Glutamatergic neuron (in vitro differentiated cells): ENCODE results near the gene NHS. TPM values are rescaled to one million over a fixed set of nuclear protein-coding genes. Genes with fewer than 3 reads are reported as not detected.

Experiments used
- DNase-seq: peaks from one replicate; pipeline ENCODE4 v3.0.0; 2022
- H3K27ac Mint-ChIP-seq: one replicate; pipeline ENCODE4 v1.8.0; 2020; ENCODE audit warnings: mild to moderate bottlenecking, mixed read lengths, inconsistent platforms; ENCODE audit not compliant: unreplicated experiment
- H3K27me3 Mint-ChIP-seq: one replicate; pipeline ENCODE4 v1.8.0; 2020; ENCODE audit warnings: mild to moderate bottlenecking, moderate library complexity, mixed read lengths, inconsistent platforms; ENCODE audit not compliant: unreplicated experiment
- H3K36me3 Mint-ChIP-seq: one replicate; pipeline ENCODE4 v1.8.0; 2020; ENCODE audit warnings: mild to moderate bottlenecking, mixed read lengths, inconsistent platforms; ENCODE audit not compliant: unreplicated experiment
- H3K4me1 Mint-ChIP-seq: one replicate; pipeline ENCODE4 v1.8.0; 2020; ENCODE audit warnings: mild to moderate bottlenecking, low read depth, mixed read lengths, inconsistent platforms; ENCODE audit not compliant: unreplicated experiment
- H3K4me3 Mint-ChIP-seq: one replicate; pipeline ENCODE4 v1.8.0; 2020; ENCODE audit warnings: mild to moderate bottlenecking, mixed read lengths, inconsistent platforms; ENCODE audit not compliant: unreplicated experiment
- H3K9me3 Mint-ChIP-seq: one replicate; pipeline ENCODE4 v1.8.0; 2020; ENCODE audit warnings: mild to moderate bottlenecking, moderate library complexity, mixed read lengths, inconsistent platforms; ENCODE audit not compliant: unreplicated experiment
- CTCF ChIP-seq: fragments of 200-600 bp; sonication (generic); IDR thresholded peaks from one replicate; pipeline ENCODE4 v1.5.0; 2021; ENCODE audit not compliant: partially characterized antibody, unreplicated experiment
- total RNA-seq: library from RNA; stranded (reverse); fragmentation: NEBNext Ultra II Directional; extraction: Animal tissue kit (Norgen Biotek cat#: 25700); gene quantifications from one replicate; pipeline ENCODE4 v1.2.1, GENCODE V29; 2021; ENCODE audit not compliant: unreplicated experiment

The NHS gene
- total RNA-seq, 1 donor from 2014 or later: 9.1 TPM

GRCh38 chrX:17475449-17476217 lies 100.6 kb downstream of the NHS start:
- no peak for DNase-seq
- Mint-ChIP-seq H3K27me3 (no peaks in the 10 kb centered on the region), H3K27ac (no peak overlapping the region), H3K4me1 (peaks cover 8% of the 10 kb centered on the region), H3K4me3 (no peak overlapping the region), H3K36me3 (no peaks in the 10 kb centered on the region), H3K9me3 (no peaks in the 10 kb centered on the region)
- TF ChIP-seq CTCF: no peak

GRCh38 chrX:17476411-17476810 lies 101.4 kb downstream of the NHS start:
- DNase-seq: no peak
- no peak overlapping the region for H3K4me3 Mint-ChIP-seq
- H3K27ac Mint-ChIP-seq: no peak overlapping the region
- H3K27me3 Mint-ChIP-seq: no peaks in the 10 kb centered on the region
- H3K4me1 Mint-ChIP-seq: peaks cover 8% of the 10 kb centered on the region
- TF ChIP-seq CTCF: no peak
- H3K36me3 Mint-ChIP-seq: no peaks in the 10 kb centered on the region
- no peaks in the 10 kb centered on the region for H3K9me3 Mint-ChIP-seq

- H3K4me3 Mint-ChIP-seq: no peak overlapping the region
Observed at GRCh38 chrX:17481086-17481485, 106.1 kb downstream of the NHS start.

GRCh38 chrX:17484592-17484991 lies 109.6 kb downstream of the NHS start:
- Mint-ChIP-seq H3K4me1 (no peaks in the 10 kb centered on the region), H3K27me3 (no peaks in the 10 kb centered on the region), H3K27ac (no peak overlapping the region), H3K9me3 (peaks cover 2% of the 10 kb centered on the region), H3K36me3 (no peaks in the 10 kb centered on the region), H3K4me3 (no peak overlapping the region)
- DNase-seq: no peak
- TF ChIP-seq CTCF: no peak

More at GRCh38 chrX:17481086-17481485, 106.1 kb downstream of the NHS start:
- Mint-ChIP-seq H3K4me1 (no peaks in the 10 kb centered on the region), H3K9me3 (no peaks in the 10 kb centered on the region), H3K27ac (no peak overlapping the region), H3K27me3 (no peaks in the 10 kb centered on the region), H3K36me3 (no peaks in the 10 kb centered on the region)
- TF ChIP-seq CTCF: no peak
- DNase-seq: no peak

GRCh38 chrX:17485391-17485790 lies 110.4 kb downstream of the NHS start:
- DNase-seq: no peak
- H3K4me3 Mint-ChIP-seq: no peak overlapping the region
- no peaks in the 10 kb centered on the region for H3K4me1 Mint-ChIP-seq
- H3K36me3 Mint-ChIP-seq: no peaks in the 10 kb centered on the region
- no peak overlapping the region for H3K27ac Mint-ChIP-seq
- TF ChIP-seq CTCF: no peak
- H3K9me3 Mint-ChIP-seq: peaks cover 2% of the 10 kb centered on the region
- H3K27me3 Mint-ChIP-seq: no peaks in the 10 kb centered on the region
